Dendritic cell treated with granulocyte-macrophage colony-stimulating factor and Interleukin-4, amounts not matched to agents 40 ng/mL and 50 ng/mL, for 4 days (primary cell): Measurements from ENCODE around the gene BCL2.

Experiments
- H3K27ac Mint-ChIP-seq: one replicate; pipeline ENCODE4 v1.8.0; 2022; ENCODE audit warnings: mild to moderate bottlenecking, mixed read lengths
- H3K27me3 Mint-ChIP-seq: one replicate; pipeline ENCODE4 v1.8.0; 2022; ENCODE audit warnings: mild to moderate bottlenecking, mixed read lengths
- H3K36me3 Mint-ChIP-seq: one replicate; pipeline ENCODE4 v1.8.0; 2022; ENCODE audit warnings: low read depth, mixed read lengths
- H3K4me1 Mint-ChIP-seq: one replicate; pipeline ENCODE4 v1.8.0; 2022; ENCODE audit warnings: low read depth, mixed read lengths
- H3K4me3 Mint-ChIP-seq: one replicate; pipeline ENCODE4 v1.8.0; 2022; ENCODE audit warnings: mild to moderate bottlenecking, moderate library complexity, mixed read lengths
- H3K9me3 Mint-ChIP-seq: one replicate; pipeline ENCODE4 v1.8.0; 2022; ENCODE audit warnings: mixed read lengths
- intact Hi-C: fragments of 100-400 bp; cut with micrococcal nuclease; formaldehyde crosslinking; loops from one replicate; pipeline ENCODE4 v1.15.0; 2022

The BCL2 gene

DNA sequence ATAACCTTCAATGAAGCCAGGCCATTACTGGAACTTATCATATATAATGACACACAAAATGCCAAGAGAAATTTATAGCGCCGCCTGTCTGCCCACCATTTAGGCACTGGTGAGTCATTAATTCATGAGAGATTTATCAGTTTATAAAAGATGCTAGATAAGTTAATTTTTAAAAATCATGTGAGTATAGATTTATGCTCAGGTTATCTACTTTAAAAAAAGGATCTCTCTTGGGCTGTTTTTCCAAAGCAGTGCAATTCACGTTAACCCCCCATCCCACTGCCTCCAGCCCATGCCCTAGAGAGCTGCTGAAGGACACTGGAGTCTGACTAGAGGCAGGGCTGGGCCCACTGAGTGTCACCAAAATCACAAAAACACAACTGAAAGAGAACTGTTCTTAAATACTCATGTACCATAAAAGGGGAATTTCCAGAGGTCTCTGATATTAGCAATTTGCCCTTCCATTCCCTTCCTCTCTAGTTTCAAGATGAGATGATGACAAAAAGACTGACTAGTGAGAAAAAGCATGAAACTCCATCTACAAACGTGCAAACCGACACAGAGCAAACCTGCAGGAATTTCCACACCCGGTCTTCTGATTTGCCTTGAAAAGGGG is 160.8 kb downstream of the BCL2 start:
- Mint-ChIP-seq H3K4me3 (no peak overlapping the region), H3K4me1 (peaks cover 60% of the 10 kb centered on the region), H3K27ac (peak overlapping the region; percentile 14), H3K27me3 (peaks cover 14% of the 10 kb centered on the region), H3K9me3 (no peaks in the 10 kb centered on the region), H3K36me3 (no peaks in the 10 kb centered on the region)
- intact Hi-C loops = loop anchor here (5.0 kb wide), 1 partner anchor 79 kb away; no protein-coding TSS in a partner anchor

DNA sequence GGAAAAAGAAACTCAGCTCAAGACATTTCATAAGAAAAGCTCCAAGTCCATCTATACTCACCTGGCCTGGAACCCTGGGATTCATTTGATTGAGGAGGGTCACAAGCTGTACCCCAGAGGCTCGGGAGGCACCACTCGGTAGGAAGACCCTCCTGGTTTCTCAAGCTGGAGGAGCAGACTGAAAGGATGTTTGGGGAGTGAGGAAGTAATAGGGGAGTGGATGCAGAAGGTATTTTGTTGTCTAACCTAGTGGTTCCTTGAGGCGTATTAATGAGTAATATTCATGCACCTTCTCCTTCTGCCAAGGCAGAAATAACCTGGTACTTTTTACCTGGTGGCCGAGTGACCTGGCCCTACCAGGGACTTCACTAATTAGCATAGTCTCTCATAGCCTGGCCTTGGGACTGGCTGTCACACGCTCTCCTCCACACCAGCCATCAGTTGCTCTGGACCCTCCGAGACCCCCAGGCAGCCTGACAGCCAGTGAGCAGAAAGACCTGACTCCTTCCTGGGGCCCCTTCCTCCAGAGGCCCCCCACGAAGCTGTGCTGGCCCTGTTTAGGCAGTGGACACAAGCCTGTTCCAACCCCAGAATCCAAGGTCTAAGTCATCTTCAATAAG is 161.4 kb downstream of the BCL2 start:
- Mint-ChIP-seq H3K36me3 (no peaks in the 10 kb centered on the region), H3K4me3 (no peak overlapping the region), H3K4me1 (peaks cover 54% of the 10 kb centered on the region), H3K27me3 (peaks cover 14% of the 10 kb centered on the region), H3K27ac (no peak overlapping the region), H3K9me3 (no peaks in the 10 kb centered on the region)
- intact Hi-C loops = loop anchor here (5.0 kb wide), 1 partner anchor 79 kb away; no protein-coding TSS in a partner anchor

DNA sequence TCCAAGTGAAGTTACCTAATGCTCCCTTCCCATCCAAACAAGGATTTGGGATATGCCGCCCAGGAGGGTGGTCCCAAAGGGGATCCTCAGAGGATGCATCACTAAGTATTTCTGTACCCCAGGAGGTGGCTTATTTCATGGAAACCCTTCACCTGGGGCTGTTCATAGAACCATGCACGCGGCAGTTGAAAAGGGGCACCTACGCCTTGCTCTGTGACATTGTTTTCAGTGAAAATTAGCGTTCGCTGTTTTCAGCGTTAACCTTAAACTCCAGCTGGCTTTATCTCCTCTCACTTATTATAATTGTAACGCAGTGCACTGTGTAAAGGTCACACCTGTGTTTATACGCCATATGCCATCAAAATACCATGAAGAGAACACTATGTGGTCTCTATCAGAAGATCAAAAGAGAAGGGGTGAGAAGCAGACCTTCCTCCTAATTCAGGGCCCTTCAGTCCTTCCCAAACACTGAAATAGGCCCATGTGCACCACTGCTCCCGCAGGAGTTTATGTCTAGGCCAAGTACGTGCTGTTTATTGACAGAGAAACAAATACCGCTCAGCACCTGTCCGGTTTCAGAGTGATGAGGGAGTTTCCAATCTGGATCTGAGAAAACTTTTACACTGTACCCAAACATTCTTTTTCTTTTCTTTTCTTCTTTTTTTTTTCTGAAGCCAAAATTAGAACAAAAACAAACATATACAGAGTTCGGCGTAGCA is 162.1 kb downstream of the BCL2 start:
- Mint-ChIP-seq H3K4me3 (no peak overlapping the region), H3K27ac (no peak overlapping the region), H3K27me3 (peaks cover 14% of the 10 kb centered on the region), H3K4me1 (peaks cover 47% of the 10 kb centered on the region), H3K36me3 (no peaks in the 10 kb centered on the region), H3K9me3 (no peaks in the 10 kb centered on the region)
- intact Hi-C loops = loop anchor here (5.0 kb wide), 1 partner anchor 80 kb away; no protein-coding TSS in a partner anchor

DNA sequence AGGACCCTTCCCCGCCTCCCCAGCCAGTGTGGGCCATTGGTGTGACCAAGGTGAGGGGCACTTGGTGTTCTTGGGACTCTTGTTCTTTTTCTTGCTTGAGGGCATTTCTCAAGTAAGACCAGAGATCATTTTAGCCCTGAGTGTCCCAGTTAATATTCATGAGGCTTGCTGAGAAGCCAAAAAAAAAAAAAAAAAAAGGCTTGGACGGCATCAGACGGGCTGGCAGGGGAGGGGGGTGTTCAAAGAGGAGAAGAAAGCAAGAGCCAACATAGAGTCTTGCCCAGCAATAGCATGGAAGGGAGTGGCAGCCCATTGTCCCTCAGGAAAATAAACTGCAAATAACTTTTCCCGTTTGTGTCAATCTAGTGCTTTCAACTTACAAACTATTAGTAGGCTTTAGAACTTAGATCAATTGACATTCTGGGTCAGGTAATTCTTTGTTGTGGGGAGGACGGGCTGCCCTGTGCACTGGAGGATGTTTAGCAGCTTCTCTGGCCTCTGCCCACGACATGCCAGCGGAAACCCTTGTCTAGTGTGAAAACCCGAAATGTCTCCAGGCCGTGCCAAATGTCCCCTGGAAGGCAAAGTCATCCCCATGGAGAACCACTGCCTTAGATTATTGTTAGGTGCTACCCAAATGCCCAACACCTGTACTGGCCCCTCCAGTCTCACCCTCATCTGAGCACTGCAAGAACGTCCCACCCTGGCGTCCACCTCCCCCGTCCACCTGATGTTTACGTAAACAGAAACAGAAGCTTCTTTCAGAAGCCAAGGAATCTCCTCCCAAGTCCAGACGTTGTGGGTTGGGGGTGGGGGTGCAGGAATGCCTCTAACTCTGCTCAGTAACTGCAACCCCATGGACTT is 163.4 kb downstream of the BCL2 start:
- H3K4me1 Mint-ChIP-seq = peaks cover 34% of the 10 kb centered on the region
- no peaks in the 10 kb centered on the region for H3K9me3 Mint-ChIP-seq
- H3K4me3 Mint-ChIP-seq = no peak overlapping the region
- H3K36me3 Mint-ChIP-seq = no peaks in the 10 kb centered on the region
- intact Hi-C loops = loop anchor here (2.0 to 5.0 kb wide), 2 partner anchors 25 to 81 kb away; no protein-coding TSS in a partner anchor
- H3K27ac Mint-ChIP-seq = peak overlapping the region; percentile 64
- peaks cover 14% of the 10 kb centered on the region for H3K27me3 Mint-ChIP-seq

DNA sequence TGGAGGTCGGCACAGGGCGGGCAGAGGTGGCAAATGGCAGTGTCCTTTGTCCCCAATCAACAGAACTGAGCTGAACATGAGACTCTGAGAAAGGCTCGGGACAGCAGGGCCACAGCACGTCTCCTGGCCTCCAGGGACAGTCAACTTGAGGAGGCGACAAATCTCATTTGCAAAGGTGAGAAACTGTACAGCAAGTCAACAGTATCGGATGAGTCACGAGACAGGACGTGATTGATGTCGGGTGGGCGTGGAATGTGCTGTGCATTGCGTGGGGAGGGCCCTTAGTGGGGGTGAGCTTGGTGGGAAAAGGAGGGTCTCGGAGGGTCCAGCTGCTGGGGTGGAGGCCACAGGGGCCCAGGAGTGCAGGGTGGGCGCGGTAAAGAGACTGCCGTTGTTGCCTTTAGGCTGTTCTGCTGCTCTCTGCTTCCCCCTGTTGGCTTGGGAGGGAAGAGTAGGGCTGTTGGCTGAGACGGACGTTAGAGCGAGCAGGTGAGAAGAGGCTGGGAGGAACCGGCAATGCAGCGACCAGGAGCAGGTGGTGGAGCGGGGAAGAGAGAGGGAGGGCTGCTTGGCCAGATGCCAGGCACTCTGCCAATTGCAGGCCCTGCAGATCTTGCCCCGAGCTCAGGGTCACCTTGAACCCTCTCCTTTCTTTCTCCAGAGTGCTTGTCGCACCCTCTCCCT is 164.3 kb downstream of the BCL2 start:
- Mint-ChIP-seq H3K4me1 (peaks cover 26% of the 10 kb centered on the region), H3K27ac (peak overlapping the region; percentile 64), H3K36me3 (no peaks in the 10 kb centered on the region), H3K9me3 (no peaks in the 10 kb centered on the region), H3K4me3 (peak overlapping the region; percentile 65), H3K27me3 (peaks cover 14% of the 10 kb centered on the region)
- intact Hi-C loops = loop anchor here (2.0 to 5.0 kb wide), 2 partner anchors 25 to 82 kb away; no protein-coding TSS in a partner anchor

DNA sequence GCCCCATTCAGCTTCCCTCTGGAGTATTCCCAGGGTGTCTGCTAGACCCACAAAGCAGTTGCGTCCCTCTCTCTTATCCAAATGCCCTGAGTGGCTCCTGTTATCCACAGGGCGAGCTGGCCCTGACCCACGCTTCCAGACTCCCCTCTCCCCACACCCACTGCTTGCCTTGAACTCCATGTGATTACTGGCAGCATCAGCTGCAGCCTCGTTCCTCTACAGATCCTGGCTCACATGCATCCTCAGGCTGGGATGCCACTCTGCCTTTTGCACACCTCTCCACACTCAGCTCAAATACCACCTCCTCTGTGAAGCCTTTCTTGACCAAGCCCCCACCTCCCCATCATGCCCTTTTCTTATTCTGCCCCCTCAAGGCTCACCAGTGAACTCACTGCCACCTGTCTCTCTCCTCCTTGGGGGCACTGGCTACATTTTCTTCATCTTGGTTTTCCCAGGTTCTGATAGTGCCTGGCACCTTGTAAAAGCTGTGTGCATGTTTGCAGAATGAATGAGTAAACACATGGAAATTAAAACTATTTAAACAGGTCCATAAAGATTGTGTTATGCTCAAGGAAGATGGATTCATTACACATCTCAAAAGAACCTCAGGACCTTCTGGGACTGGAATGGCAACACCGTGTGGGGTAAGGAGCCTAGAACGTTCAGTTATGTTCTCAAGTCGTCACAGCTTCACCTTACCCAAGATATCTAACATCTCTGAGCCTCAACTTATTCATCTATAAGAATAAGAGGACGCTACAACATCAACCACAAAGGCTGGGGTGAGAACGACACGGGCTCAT is 165.0 kb downstream of the BCL2 start:
- H3K36me3 Mint-ChIP-seq = no peaks in the 10 kb centered on the region
- H3K4me1 Mint-ChIP-seq = peaks cover 21% of the 10 kb centered on the region
- H3K27ac Mint-ChIP-seq = peak overlapping the region; percentile 64
- H3K4me3 Mint-ChIP-seq = peak overlapping the region; percentile 65
- no peaks in the 10 kb centered on the region for H3K9me3 Mint-ChIP-seq
- H3K27me3 Mint-ChIP-seq = peaks cover 14% of the 10 kb centered on the region
- intact Hi-C loops = loop anchor here (2.0 to 5.0 kb wide), 3 partner anchors 24 to 137 kb away; no protein-coding TSS in a partner anchor

DNA sequence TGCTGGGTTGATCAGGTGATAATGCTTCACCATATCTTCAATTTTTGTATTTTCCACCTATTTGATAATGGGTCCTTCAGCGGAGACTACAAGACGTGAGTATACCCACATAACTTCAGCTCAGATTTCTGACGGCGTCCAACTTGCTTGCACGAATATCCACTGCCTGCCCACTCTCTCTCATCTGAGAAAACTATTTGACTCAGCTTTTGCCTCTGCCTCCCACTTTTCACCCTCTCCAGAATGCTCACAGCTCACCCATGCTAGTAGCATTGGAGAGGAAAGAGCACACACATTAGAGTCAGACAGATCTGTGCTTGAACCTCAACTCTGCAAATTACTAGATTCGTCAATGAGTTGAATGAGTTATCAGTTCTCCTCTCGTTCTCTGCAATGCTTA is 166.8 kb downstream of the BCL2 start:
- H3K36me3 Mint-ChIP-seq = no peaks in the 10 kb centered on the region
- no peaks in the 10 kb centered on the region for H3K9me3 Mint-ChIP-seq
- H3K4me1 Mint-ChIP-seq = peaks cover 10% of the 10 kb centered on the region
- no peak overlapping the region for H3K27ac Mint-ChIP-seq
- peaks cover 14% of the 10 kb centered on the region for H3K27me3 Mint-ChIP-seq
- intact Hi-C loops = loop anchor here (5.0 kb wide), 1 partner anchor 135 kb away; no protein-coding TSS in a partner anchor
- H3K4me3 Mint-ChIP-seq = no peak overlapping the region

DNA sequence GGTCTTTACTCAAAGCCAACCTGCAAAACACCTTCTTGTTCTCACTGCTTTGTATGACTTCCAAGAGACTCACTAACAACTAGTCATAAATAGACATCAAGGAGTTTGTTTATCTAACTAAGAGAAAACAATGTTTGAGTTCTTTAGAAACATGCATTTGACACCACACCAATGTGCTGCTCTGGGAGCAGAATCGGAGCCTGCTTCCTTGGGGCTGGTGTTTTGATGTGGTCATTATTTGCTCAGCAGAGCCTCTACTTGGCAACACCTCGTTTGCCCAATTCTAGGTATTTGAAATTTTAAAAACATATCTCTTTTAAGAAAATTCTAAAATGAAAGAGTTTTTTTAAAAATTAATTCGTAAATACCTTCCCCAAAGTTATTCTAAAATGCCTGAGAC is 167.5 kb downstream of the BCL2 start:
- no peaks in the 10 kb centered on the region for H3K9me3 Mint-ChIP-seq
- H3K27me3 Mint-ChIP-seq = peaks cover 14% of the 10 kb centered on the region
- no peak overlapping the region for H3K27ac Mint-ChIP-seq
- no peaks in the 10 kb centered on the region for H3K36me3 Mint-ChIP-seq
- peaks cover 10% of the 10 kb centered on the region for H3K4me1 Mint-ChIP-seq
- H3K4me3 Mint-ChIP-seq = no peak overlapping the region
- intact Hi-C loops = loop anchor here (5.0 kb wide), 1 partner anchor 135 kb away; no protein-coding TSS in a partner anchor

DNA sequence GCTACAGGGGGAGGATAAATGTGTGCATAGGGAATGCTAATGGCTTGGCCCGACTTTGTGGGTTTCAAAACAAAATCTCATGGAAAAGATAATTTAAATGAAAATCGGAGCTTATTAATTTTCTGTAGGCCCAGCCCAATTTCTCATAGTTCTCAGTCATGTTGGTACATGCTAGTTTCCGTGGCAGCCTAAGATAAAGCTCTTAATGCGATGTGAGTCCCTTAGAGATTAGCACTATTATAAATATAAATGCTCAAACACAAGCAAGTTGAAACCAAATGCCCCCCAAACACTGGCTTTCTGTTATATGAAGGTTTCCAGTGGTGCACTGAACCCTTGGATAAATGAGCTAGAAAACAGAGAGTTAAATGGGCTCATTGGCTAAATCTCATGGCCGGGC is 168.0 kb downstream of the BCL2 start:
- intact Hi-C loops = loop anchor here (5.0 kb wide), 1 partner anchor 134 kb away; no protein-coding TSS in a partner anchor
- Mint-ChIP-seq H3K4me3 (no peak overlapping the region), H3K27ac (no peak overlapping the region), H3K36me3 (no peaks in the 10 kb centered on the region), H3K9me3 (no peaks in the 10 kb centered on the region), H3K27me3 (peaks cover 12% of the 10 kb centered on the region), H3K4me1 (peaks cover 10% of the 10 kb centered on the region)

DNA sequence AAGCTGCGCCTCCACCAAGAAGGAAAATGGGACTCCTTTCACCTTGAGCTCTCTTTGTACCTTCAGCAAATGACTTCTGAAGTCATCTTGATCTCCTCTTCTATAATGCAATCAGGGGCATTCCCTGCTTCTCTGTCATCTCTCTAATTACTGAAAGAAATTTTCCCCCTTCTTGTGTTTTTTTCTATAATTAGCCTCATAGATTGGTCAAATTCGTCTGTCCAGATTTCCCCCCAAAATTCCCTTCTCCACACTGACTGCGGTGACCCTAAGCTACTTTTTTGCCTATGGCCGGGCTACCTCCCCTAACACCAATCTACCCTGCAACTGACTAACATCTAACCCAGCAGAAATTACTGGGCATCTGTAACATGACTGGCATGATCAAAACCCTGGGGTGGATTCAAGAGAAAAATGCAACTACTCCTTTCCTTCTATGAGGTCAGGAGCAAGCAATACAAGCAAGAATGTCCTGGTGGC is 168.6 kb downstream of the BCL2 start:
- Mint-ChIP-seq H3K27me3 (peaks cover 8% of the 10 kb centered on the region), H3K27ac (no peak overlapping the region), H3K4me3 (no peak overlapping the region), H3K36me3 (no peaks in the 10 kb centered on the region), H3K4me1 (peaks cover 10% of the 10 kb centered on the region), H3K9me3 (no peaks in the 10 kb centered on the region)
- intact Hi-C loops = loop anchor here (5.0 kb wide), 1 partner anchor 134 kb away; no protein-coding TSS in a partner anchor

DNA sequence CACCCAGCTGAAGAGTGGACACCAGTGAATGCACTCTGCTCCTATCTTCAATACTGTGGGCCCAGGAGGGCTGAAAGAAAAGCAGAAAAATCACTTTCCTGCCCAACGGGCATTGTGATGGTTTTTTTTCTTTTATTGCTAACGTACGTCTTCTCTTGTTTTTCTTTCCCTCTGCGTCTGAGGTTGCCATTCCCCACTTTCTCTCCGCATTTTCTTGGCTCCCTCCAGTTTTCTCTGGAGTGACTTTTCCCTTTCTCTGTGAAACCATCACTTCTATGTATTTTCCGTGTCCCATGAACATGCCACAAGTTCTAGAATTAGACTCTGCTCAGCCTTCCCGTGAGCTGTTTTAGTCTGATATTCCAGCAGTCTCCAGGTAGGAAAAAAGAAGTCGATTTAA is 169.2 kb downstream of the BCL2 start:
- Mint-ChIP-seq H3K27me3 (peaks cover 5% of the 10 kb centered on the region), H3K9me3 (no peaks in the 10 kb centered on the region), H3K36me3 (no peaks in the 10 kb centered on the region), H3K27ac (no peak overlapping the region), H3K4me3 (no peak overlapping the region), H3K4me1 (peaks cover 4% of the 10 kb centered on the region)
- intact Hi-C loops = loop anchor here (5.0 kb wide), 1 partner anchor 133 kb away; no protein-coding TSS in a partner anchor

DNA sequence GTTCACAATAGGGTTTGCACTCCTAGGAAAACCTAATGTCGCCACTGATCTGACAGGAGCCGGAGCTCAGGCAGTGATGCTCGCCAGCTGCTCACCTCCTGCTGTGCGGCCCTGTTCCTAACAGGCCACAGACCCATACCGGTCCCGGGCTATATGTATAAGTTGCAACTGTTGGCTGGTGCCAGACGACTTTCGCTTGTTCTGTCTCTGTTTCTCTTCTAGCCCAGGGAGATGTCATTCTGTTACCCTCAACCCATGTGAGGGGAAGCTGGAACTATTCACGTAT is 170.3 kb downstream of the BCL2 start:
- Mint-ChIP-seq H3K36me3 (no peaks in the 10 kb centered on the region), H3K4me1 (peaks cover 5% of the 10 kb centered on the region), H3K4me3 (no peak overlapping the region), H3K27ac (no peak overlapping the region), H3K27me3 (peaks cover 2% of the 10 kb centered on the region), H3K9me3 (no peaks in the 10 kb centered on the region)
- intact Hi-C loops = no loop called here
